NT2/D1 (cell line): ENCODE results near the gene ALDH16A1.
"Not testable (repeated sequence)": the region's sequence is repeated elsewhere in the genome, so short reads cannot be mapped to it uniquely, and the experiment has no call there.

ENCODE experiments used
- DNase-seq: peaks from one replicate; pipeline ENCODE4 v3.0.0-alpha.2; 2011; ENCODE audit warnings: low read depth, low spot score
- H3K27me3 ChIP-seq: 2 replicates; pipeline ENCODE4 v1.6.0; 2011; ENCODE audit warnings: mild to moderate bottlenecking; ENCODE audit not compliant: insufficient read length, insufficient read depth
- H3K36me3 ChIP-seq: 2 replicates; pipeline ENCODE4 v1.6.1; 2011; ENCODE audit warnings: mild to moderate bottlenecking, low read length, mixed read lengths; ENCODE audit not compliant: insufficient read depth, insufficient read length
- H3K4me1 ChIP-seq: 2 replicates; pipeline ENCODE4 v1.5.1; 2011; ENCODE audit not compliant: insufficient read depth, insufficient read length
- H3K4me3 ChIP-seq: 2 replicates; pipeline ENCODE4 v1.5.1; 2011; ENCODE audit warnings: low read depth; ENCODE audit not compliant: insufficient read length
- H3K9ac ChIP-seq: 2 replicates; pipeline ENCODE4 v1.6.0; 2011; ENCODE audit warnings: low read depth; ENCODE audit not compliant: insufficient read length
- H3K9me3 ChIP-seq: 2 replicates; pipeline ENCODE4 v1.5.1; 2011; ENCODE audit warnings: mild to moderate bottlenecking, low read length; ENCODE audit not compliant: insufficient read depth
- SUZ12 ChIP-seq: IDR thresholded peaks from 2 replicates; pipeline ENCODE4 v1.6.1; 2011; ENCODE audit not compliant: insufficient read length, insufficient read depth; ENCODE audit errors: extremely low read depth
- YY1 ChIP-seq: IDR thresholded peaks from 2 replicates; pipeline ENCODE4 v1.6.1; 2011; ENCODE audit not compliant: insufficient read length, insufficient read depth
- ZNF274 ChIP-seq: IDR thresholded peaks from 2 replicates; pipeline ENCODE4 v1.6.1; 2011; ENCODE audit warnings: mild to moderate bottlenecking, low read depth, low read length

ALDH16A1 gene

GRCh38 chr19:49470615-49470978 lies 17.6 kb downstream of the ALDH16A1 start:
- peaks cover 25% of the 10 kb centered on the region for H3K36me3 ChIP-seq
- H3K4me3 ChIP-seq, result no peak overlapping the region
- H3K27me3 ChIP-seq, result peaks cover 8% of the 10 kb centered on the region
- H3K4me1 ChIP-seq, result peaks cover 2% of the 10 kb centered on the region
- H3K9me3 ChIP-seq, result no peaks in the 10 kb centered on the region
- no peak overlapping the region for H3K9ac ChIP-seq
- no peak for DNase-seq
- TF ChIP-seq YY1 (no peak), ZNF274 (no peak), SUZ12 (no peak)

- TF ChIP-seq ZNF274 (no peak), YY1 (no peak), SUZ12 (no peak)
- peaks cover 17% of the 10 kb centered on the region for H3K36me3 ChIP-seq
- peaks cover 4% of the 10 kb centered on the region for H3K4me1 ChIP-seq
- H3K27me3 ChIP-seq, result peaks cover 8% of the 10 kb centered on the region
- H3K9me3 ChIP-seq, result no peaks in the 10 kb centered on the region
- H3K9ac ChIP-seq, result no peak overlapping the region
- H3K4me3 ChIP-seq, result no peak overlapping the region
- no peak for DNase-seq
These were observed 19.9 kb downstream of the ALDH16A1 start for GRCh38 chr19:49472936-49473335.

GRCh38 chr19:49473501-49473867 lies 20.5 kb downstream of the ALDH16A1 start:
- not testable (repeated sequence) for H3K4me1 ChIP-seq, H3K27me3 ChIP-seq, H3K4me3 ChIP-seq, H3K9me3 ChIP-seq, H3K9ac ChIP-seq, DNase-seq
- H3K36me3 ChIP-seq, result peaks cover 14% of the 10 kb centered on the region

- no peak for DNase-seq
These were observed 21.0 kb downstream of the ALDH16A1 start, which contains the start of gene FLT3LG for GRCh38 chr19:49473868-49474541. TSS of gene FLT3LG (plus strand) at chr19:49474215. CDS start at chr19:49474640, 425 bp downstream.

GRCh38 chr19:49474542-49474924 lies 21.5 kb downstream of the ALDH16A1 start:
- H3K9ac ChIP-seq, result no peak overlapping the region
- no peaks in the 10 kb centered on the region for H3K9me3 ChIP-seq
- peaks cover 13% of the 10 kb centered on the region for H3K36me3 ChIP-seq
- peaks cover 8% of the 10 kb centered on the region for H3K27me3 ChIP-seq
- H3K4me3 ChIP-seq, result no peak overlapping the region
- TF ChIP-seq ZNF274 (no peak), SUZ12 (no peak), YY1 (no peak)
- DNase-seq, result no peak
- H3K4me1 ChIP-seq, result peaks cover 4% of the 10 kb centered on the region

More at GRCh38 chr19:49473868-49474541, 21.0 kb downstream of the ALDH16A1 start, which contains the start of gene FLT3LG:
- TF ChIP-seq ZNF274 (no peak), SUZ12 (no peak), YY1 (no peak)
- Histone ChIP-seq H3K36me3 (peaks cover 14% of the 10 kb centered on the region), H3K9ac (no peak within 1 kb of the TSS), H3K4me3 (no peak within 1 kb of the TSS), H3K9me3 (no peaks in the 10 kb centered on the region), H3K27me3 (peaks cover 8% of the 10 kb centered on the region), H3K4me1 (peaks cover 4% of the 10 kb centered on the region)

GRCh38 chr19:49475191-49475917 lies 22.3 kb downstream of the ALDH16A1 start:
- TF ChIP-seq SUZ12 (no peak), YY1 (no peak), ZNF274 (no peak)
- Histone ChIP-seq H3K9ac (no peak overlapping the region), H3K27me3 (peaks cover 8% of the 10 kb centered on the region), H3K36me3 (peaks cover 5% of the 10 kb centered on the region), H3K4me1 (peaks cover 4% of the 10 kb centered on the region), H3K4me3 (no peak overlapping the region), H3K9me3 (no peaks in the 10 kb centered on the region)
- DNase-seq, result no peak

DNA sequence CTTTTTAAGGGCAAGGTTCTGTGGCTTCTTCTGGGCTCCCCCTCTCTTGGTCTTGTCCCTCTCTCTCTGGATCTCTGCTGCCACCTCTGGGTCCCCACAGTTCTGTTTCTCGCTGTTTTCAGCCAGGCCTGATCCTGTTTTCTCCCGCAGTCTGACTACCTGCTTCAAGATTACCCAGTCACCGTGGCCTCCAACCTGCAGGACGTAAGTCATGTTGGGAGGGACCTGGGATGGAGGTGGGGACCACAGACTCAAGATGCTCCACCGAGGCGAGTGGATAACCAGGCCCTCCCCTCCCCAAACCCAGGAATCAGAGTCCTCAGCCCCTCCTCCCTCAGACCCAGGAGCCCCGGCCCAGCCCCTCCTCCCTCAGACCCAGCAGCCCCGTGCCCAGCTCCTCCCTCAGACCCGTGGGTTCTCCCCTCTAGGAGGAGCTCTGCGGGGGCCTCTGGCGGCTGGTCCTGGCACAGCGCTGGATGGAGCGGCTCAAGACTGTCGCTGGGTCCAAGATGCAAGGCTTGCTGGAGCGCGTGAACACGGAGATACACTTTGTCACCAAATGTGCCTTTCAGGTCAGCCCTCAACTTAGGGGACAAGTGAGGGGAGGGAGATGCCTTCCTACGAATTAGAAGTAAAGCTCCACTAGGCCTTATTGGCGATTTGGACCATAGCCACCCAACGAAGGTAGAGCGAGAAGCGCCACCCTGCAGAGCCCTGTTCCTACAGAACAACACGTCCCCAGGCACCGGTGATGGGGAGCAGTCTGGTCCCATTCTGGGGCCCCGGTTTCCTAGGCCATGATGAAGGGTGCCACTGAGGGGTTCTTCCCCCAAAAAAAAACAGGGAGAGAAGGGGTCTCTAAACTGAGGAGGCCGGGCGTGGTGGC lies 23.2 kb downstream of the ALDH16A1 start:
- Histone ChIP-seq H3K9me3 (no peaks in the 10 kb centered on the region), H3K4me3 (no peak overlapping the region), H3K27me3 (peaks cover 8% of the 10 kb centered on the region), H3K36me3 (no peaks in the 10 kb centered on the region), H3K4me1 (peaks cover 6% of the 10 kb centered on the region), H3K9ac (no peak overlapping the region)
- no peak for DNase-seq
- TF ChIP-seq ZNF274 (no peak), YY1 (no peak), SUZ12 (no peak)
